ENCODE data around the gene NF1. TPM values are rescaled to one million over a fixed set of nuclear protein-coding genes. Genes with fewer than 3 reads are reported as not detected.

The NF1 gene
- polyA plus RNA-seq, 1 of the 3 experiments (the other 2 are of a cell fraction): 19.6 TPM

GRCh38 chr17:31415640-31416502, 321.1 kb downstream of the NF1 start:
- Histone ChIP-seq H3K27ac (ENCODE audit: low read depth in 2 of 2, low read length in 1 of 2) (no peak overlapping the region; a peak in 1 of 4 replicates), H3F3A (replicated peaks; ENCODE audit: insufficient read depth) (no peaks in the 10 kb centered on the region), H3K36me3 (replicated peaks in 1 of 2; ENCODE audit: control insufficient read depth in 1 of 2, insufficient read depth in 2 of 2, low read length in 1 of 2) (no peaks in the 10 kb centered on the region), H4K20me1 (ENCODE audit: insufficient read depth) (no peaks in the 10 kb centered on the region), H3K9me2 (no peaks in the 10 kb centered on the region), H3K4me2 (no peak overlapping the region), H3K27me3 (ENCODE audit: insufficient read depth) (no peaks in the 10 kb centered on the region), H2AFZ (ENCODE audit: low read depth) (no peak overlapping the region), H3K79me2 (ENCODE audit: insufficient read depth) (no peaks in the 10 kb centered on the region), H3K9me3 (no peaks in the 10 kb centered on the region), H3K9ac (no peak overlapping the region), H3K4me3 (ENCODE audit: low read depth in 2 of 2, low read length in 1 of 2) (no peak overlapping the region), H3K4me1 (ENCODE audit: control insufficient read depth in 1 of 2, insufficient read depth in 2 of 2, low read depth in 1 of 2, low read length in 1 of 2) (peaks cover 0 to 33% of the 10 kb centered on the region in 2 experiments; a peak in 1 of 4 replicates)
- WGBS (ENCODE audit: low lambda C conversion rate): 77% methylated on average over 22 of the region's 22 CpGs
- ChIA-PET CTCF (interaction anchor here (1.5 to 6.2 kb wide), 3 partner anchors 9 to 26 kb away, joined by 5 to 29 read pairs (median 12); partner anchors contain the start of gene RAB11FIP4), POLR2A (no interaction called here)
- no peak for DNase-seq
- no peak for TF ChIP-seq RCOR1 (IDR thresholded peaks at IDR 0.05; ENCODE audit: low read length)
- TF ChIP-seq FOXJ3 (CRISPR knock-in tag; IDR thresholded peaks at IDR 0.05): no peak
- no peak for TF ChIP-seq EZH2phosphoT487 (IDR thresholded peaks at IDR 0.05; ENCODE audit: borderline replicate concordance, low read depth)
- TF ChIP-seq MEF2A (IDR thresholded peaks at IDR 0.05; ENCODE audit: borderline replicate concordance, low read depth): no peak
- TF ChIP-seq EP300 (IDR thresholded peaks at IDR 0.05; ENCODE audit: borderline replicate concordance in 1 of 2, low read depth in 1 of 2, low read length in 1 of 2): no peak
- TF ChIP-seq TEAD4 (IDR thresholded peaks at IDR 0.05; ENCODE audit: borderline replicate concordance, insufficient read depth): no peak
- TF ChIP-seq SIN3A (IDR thresholded peaks at IDR 0.05; ENCODE audit: borderline replicate concordance, low read depth, low read length): no peak
- no peak for TF ChIP-seq TCF12 (IDR thresholded peaks at IDR 0.05)
- no peak for TF ChIP-seq SMC3 (IDR thresholded peaks at IDR 0.05; ENCODE audit: low read depth, low read length)
- TF ChIP-seq NFIC (IDR thresholded peaks at IDR 0.05; ENCODE audit: borderline replicate concordance): no peak
- TF ChIP-seq FOXM1 (IDR thresholded peaks at IDR 0.05; ENCODE audit: low read depth): no peak
- TF ChIP-seq YY1 (IDR thresholded peaks at IDR 0.05; ENCODE audit: low read depth): no peak
- TF ChIP-seq TAF1 (IDR thresholded peaks at IDR 0.05; ENCODE audit: borderline replicate concordance, low read depth, low read length): no peak
- no peak for TF ChIP-seq MXI1 (IDR thresholded peaks at IDR 0.05; ENCODE audit: low read depth, low read length)
- TF ChIP-seq FOSL2 (IDR thresholded peaks at IDR 0.05; ENCODE audit: borderline replicate concordance, low read depth): no peak

GRCh38 chr17:31416503-31416923, 321.7 kb downstream of the NF1 start:
- ChIA-PET POLR2A (no interaction called here), CTCF (interaction anchor here (0.7 to 6.2 kb wide), 3 partner anchors 8 to 109 kb away, joined by 3 to 29 read pairs (median 12); no protein-coding TSS in a partner anchor)
- no peaks in the 10 kb centered on the region for H4K20me1 ChIP-seq (ENCODE audit: insufficient read depth)
- H3F3A ChIP-seq (replicated peaks; ENCODE audit: insufficient read depth): no peaks in the 10 kb centered on the region
- H3K36me3 ChIP-seq (replicated peaks in 1 of 2; ENCODE audit: control insufficient read depth in 1 of 2, insufficient read depth in 2 of 2, low read length in 1 of 2): no peaks in the 10 kb centered on the region
- DNase-seq: no peak
- no peak overlapping the region for H2AFZ ChIP-seq (ENCODE audit: low read depth)
- H3K9ac ChIP-seq: no peak overlapping the region
- H3K4me2 ChIP-seq: no peak overlapping the region
- H3K4me1 ChIP-seq (ENCODE audit: control insufficient read depth in 1 of 2, insufficient read depth in 2 of 2, low read depth in 1 of 2, low read length in 1 of 2): peaks cover 0 to 33% of the 10 kb centered on the region in 2 experiments; a peak in 1 of 4 replicates
- H3K9me2 ChIP-seq: no peaks in the 10 kb centered on the region
- no peaks in the 10 kb centered on the region for H3K27me3 ChIP-seq (ENCODE audit: insufficient read depth)
- WGBS (ENCODE audit: low lambda C conversion rate): 64% methylated on average over 5 of the region's 10 CpGs
- no peaks in the 10 kb centered on the region for H3K79me2 ChIP-seq (ENCODE audit: insufficient read depth)
- TF ChIP-seq TCF12 (IDR thresholded peaks at IDR 0.05): no peak
- no peaks in the 10 kb centered on the region for H3K9me3 ChIP-seq
- peak overlapping the region in 1 of 2 experiments; percentile 17; a peak in 1 of 4 replicates for H3K27ac ChIP-seq (ENCODE audit: low read depth in 2 of 2, low read length in 1 of 2)
- H3K4me3 ChIP-seq (ENCODE audit: low read depth in 2 of 2, low read length in 1 of 2): no peak overlapping the region
